Measurements from ENCODE around the gene POFUT2.

The POFUT2 gene

GRCh38 chr21:45299864-45300785 is 12.4 kb upstream of the POFUT2 start:
- in situ Hi-C loops (cut with MboI; ENCODE audit: low sequenced_read_pairs) = no loop called here

DNA sequence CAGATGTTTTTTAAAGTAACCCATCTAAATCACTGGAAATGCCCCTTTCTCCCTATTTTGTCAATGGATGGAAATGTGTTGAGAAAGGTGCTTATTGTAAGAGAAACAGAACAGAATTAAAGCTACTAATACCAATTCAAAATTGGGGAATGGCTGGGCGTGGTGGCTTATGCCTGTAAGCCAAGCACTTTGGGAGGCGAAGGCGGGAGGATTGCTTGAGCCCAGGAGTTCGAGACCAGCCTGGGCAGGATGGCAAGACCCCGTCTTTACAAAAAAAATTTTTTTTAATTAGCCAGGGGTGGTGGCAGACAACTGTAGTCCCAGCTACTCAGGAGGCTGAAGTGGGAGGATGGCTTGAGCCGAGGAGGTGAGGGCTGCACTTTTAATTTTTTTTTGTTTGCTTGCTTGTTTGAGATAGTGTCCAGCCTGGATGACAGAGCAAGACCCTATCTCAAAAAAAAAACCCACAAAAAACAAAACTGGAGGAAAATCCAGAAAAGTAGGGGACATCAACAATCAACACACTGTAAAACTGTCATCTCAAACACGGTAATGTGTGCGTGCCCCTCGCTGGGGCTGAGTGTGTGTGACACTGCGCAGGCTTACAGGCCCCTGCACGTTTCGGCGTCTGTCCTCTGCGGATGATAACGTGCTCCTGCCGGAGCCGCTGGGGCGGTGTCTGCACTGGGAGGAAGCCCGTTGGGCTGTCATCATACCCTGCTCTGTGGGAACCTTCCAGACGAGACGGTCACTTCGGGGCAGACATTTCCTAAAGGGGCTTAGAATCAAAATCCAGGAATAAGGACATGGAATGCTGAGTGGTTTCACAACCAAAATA is 11.6 kb upstream of the POFUT2 start:
- in situ Hi-C loops (cut with MboI; ENCODE audit: low sequenced_read_pairs) = no loop called here

DNA sequence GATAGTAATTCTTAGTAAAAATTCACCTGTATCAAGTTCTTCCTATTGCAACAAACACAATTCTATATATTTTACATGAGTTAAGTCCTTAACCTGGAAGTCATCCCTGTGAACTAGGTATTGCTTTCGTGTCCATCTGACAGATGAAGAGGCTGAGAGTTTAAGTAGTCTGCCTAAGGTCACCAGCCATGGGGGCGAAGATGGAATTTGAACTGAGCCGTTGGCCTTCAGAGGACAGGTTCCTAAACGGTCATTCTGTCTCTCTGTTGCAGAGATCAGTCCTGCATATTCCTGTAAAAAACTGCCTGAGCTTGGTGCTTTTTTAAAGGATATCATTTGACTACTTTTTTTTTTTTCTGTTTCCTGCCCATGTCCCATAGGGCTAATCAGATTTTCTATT is 10.2 kb upstream of the POFUT2 start:
- in situ Hi-C loops (cut with MboI; ENCODE audit: low sequenced_read_pairs) = no loop called here

GRCh38 chr21:45297329-45297728 is 9.6 kb upstream of the POFUT2 start:
- in situ Hi-C loops (cut with MboI; ENCODE audit: low sequenced_read_pairs) = no loop called here

GRCh38 chr21:45296638-45297037 is 8.9 kb upstream of the POFUT2 start:
- in situ Hi-C loops (cut with MboI; ENCODE audit: low sequenced_read_pairs) = no loop called here

GRCh38 chr21:45295576-45296365 is 8.1 kb upstream of the POFUT2 start:
- in situ Hi-C loops (cut with MboI; ENCODE audit: low sequenced_read_pairs) = no loop called here

GRCh38 chr21:45294509-45295291 is 7.0 kb upstream of the POFUT2 start:
- in situ Hi-C loops (cut with MboI; ENCODE audit: low sequenced_read_pairs) = no loop called here

DNA sequence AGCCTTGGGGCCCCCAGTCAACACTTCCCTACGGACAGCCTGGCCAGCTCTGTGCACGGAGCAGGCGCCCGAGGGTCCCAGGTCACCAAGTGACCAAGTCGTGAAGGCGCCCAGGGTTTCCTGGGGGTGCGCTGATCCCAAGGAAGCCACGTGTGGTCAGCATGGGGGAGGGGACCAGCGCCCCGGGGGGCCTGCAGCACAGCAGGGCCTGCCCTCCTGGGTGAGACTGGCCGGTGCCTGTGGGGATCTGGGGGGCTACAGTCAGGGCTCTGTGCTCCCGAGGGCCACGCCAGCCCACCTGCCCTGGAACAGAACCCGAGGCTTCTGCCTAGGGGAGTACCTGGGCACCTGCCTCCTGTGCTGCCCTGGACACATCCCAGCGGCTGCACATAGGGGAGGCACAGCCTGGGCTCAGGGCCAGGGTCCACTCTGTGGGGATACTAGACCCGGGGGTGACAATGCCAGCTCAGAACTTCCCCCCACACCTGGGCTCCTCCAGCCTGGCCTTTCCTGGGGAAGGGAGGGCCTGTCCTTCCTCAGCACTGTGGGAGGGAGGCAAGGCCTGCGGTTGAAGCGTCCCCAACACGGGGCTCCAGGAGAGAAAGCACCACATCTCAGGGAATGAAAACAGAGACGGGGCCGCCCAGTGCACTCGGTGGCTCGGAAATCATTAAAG is 6.2 kb upstream of the POFUT2 start:
- in situ Hi-C loops (cut with MboI; ENCODE audit: low sequenced_read_pairs) = no loop called here

DNA sequence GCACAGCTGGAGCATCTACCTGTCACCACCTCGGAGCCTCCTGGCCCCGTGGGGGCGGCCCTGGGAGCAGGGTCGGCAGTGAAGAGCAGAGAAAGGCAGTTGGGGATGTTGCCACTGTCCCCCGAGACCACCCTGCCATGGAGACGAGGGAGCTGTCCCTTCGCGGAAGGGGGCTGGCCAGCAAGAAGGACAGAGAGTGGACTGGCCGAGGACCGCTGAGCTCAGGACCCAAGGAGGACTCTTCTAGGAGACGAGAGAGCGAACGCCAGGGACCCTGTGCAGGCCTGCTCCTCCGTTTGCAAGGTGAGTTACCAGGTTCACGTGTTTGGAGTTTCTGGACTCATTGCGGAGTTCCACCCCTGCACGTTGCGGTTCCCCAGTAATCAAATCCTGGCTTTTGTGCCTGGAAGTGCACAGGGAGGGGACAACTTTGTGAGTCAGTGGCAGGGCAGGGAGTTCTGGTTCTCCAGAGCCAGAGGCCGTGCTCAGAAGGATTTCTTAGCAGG is 5.6 kb upstream of the POFUT2 start:
- in situ Hi-C loops (cut with MboI; ENCODE audit: low sequenced_read_pairs) = no loop called here

- in situ Hi-C loops (cut with MboI; ENCODE audit: low sequenced_read_pairs) = no loop called here
Measured at GRCh38 chr21:45292399-45293219, 4.9 kb upstream of the POFUT2 start.

- in situ Hi-C loops (cut with MboI; ENCODE audit: low sequenced_read_pairs) = no loop called here
Measured at GRCh38 chr21:45291613-45292398, 4.1 kb upstream of the POFUT2 start.

- in situ Hi-C loops (cut with MboI; ENCODE audit: low sequenced_read_pairs) = no loop called here
Measured at GRCh38 chr21:45290948-45291612, 3.4 kb upstream of the POFUT2 start.

- in situ Hi-C loops (cut with MboI; ENCODE audit: low sequenced_read_pairs) = no loop called here
Measured at GRCh38 chr21:45289655-45290515, 2.2 kb upstream of the POFUT2 start.

DNA sequence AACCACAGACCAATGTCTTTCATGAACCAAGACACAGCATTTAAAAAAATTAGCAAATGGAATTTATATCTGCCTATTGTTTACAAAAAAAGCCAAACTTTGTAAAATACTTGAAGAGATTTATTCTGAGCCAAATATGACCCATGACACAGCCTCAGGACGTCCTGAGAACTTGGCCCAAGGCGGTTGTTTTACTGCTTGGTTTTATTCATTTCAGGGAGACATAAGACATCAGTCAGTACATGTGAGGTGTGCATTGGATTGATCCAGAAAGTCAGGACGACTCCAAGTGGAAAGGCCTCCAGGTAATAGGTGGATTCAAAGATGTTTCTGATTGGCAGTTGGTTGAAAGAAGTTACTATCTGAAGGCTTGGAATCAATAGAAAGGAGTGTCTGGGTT is 1.4 kb upstream of the POFUT2 start:
- in situ Hi-C loops (cut with MboI; ENCODE audit: low sequenced_read_pairs) = no loop called here

GRCh38 chr21:45288441-45288841 is 746 bp upstream of the POFUT2 start:
- in situ Hi-C loops (cut with MboI; ENCODE audit: low sequenced_read_pairs) = no loop called here

- in situ Hi-C loops (cut with MboI; ENCODE audit: low sequenced_read_pairs) = no loop called here
Measured at GRCh38 chr21:45286671-45287437, 841 bp downstream of the POFUT2 start.
